ENCODE results near the gene CHST11. TPM values are rescaled to one million over a fixed set of nuclear protein-coding genes. Genes with fewer than 3 reads are reported as not detected.

The CHST11 gene
- total and polyA plus RNA-seq, 9 of the 15 experiments (the other 6 are each of a cell fraction or from before 2014, with no cell fraction given) = 2.3 to 38.7 (median 15.0) TPM

- CTCF ChIA-PET (ENCODE audit: low intra/inter-chr PET ratio) = no interaction called here
- FAIRE-seq = no peak
- no peak for TF ChIP-seq MGA (IDR thresholded peaks at IDR 0.05)
- TF ChIP-seq BRF2 (IDR thresholded peaks at IDR 0.05; ENCODE audit: borderline replicate concordance, insufficient read depth, insufficient read length) = no peak
- peak in 1 of 2 experiments; percentile 68; a peak in 2 of 4 replicates for TF ChIP-seq KDM1A (IDR thresholded peaks at IDR 0.05)
- peak; percentile 67 for TF ChIP-seq CREM (IDR thresholded peaks at IDR 0.05; ENCODE audit: low read depth)
- no peak for TF ChIP-seq POLR2G (IDR thresholded peaks at IDR 0.05; ENCODE audit: low read depth, low read length)
- no peak for TF ChIP-seq ZNF239 (CRISPR knock-in tag; IDR thresholded peaks at IDR 0.05)
- TF ChIP-seq HIVEP1 (CRISPR knock-in tag; IDR thresholded peaks at IDR 0.05) = no peak
These were observed 266.1 kb downstream of the CHST11 start for GRCh38 chr12:104722601-104723534.

More at GRCh38 chr12:104722601-104723534, 266.1 kb downstream of the CHST11 start:
- DNase-seq (ENCODE audit: extremely low read depth in 1 of 4, low spot score in 3 of 4) (peak in 2 of 4 experiments; percentile 23 to 35), ATAC-seq (peak; percentile 31)
- 62% methylated on average over 15 of the region's 21 CpGs for WGBS (ENCODE audit: insufficient coverage, low coverage, missing lambda C conversion rate)
- peak overlapping the region; percentile 31; the same call in 1 of the 3 replicates for H3K27ac ChIP-seq (ENCODE audit: extremely low read depth, low read depth, low read length)
- H2AFZ ChIP-seq (ENCODE audit: low read depth, low read length) = peak overlapping the region; percentile 46
- no TSS peak for BruUV-seq (replicated peaks)
- no peaks in the 10 kb centered on the region for H3K9me1 ChIP-seq (ENCODE audit: control insufficient read depth, insufficient read depth, low read length)
- no peaks in the 10 kb centered on the region for H3K27me3 ChIP-seq (ENCODE audit: control insufficient read depth in 2 of 2, insufficient read depth in 2 of 2, low read length in 2 of 2)
- H3K79me2 ChIP-seq (ENCODE audit: control insufficient read depth, insufficient read depth, low read length) = peaks cover 33% of the 10 kb centered on the region; the same call in 2 of the 3 replicates
- peaks cover 18% of the 10 kb centered on the region; the same call in 1 of the 3 replicates for H3K36me3 ChIP-seq (ENCODE audit: control insufficient read depth, insufficient read depth, low read length)
- no peaks in the 10 kb centered on the region for H4K20me1 ChIP-seq (replicated peaks; ENCODE audit: control insufficient read depth, insufficient read depth, low read length)
- intact Hi-C loops (cut with micrococcal nuclease) = no loop called here
- no peaks in the 10 kb centered on the region for H3K9me3 ChIP-seq (replicated peaks; ENCODE audit: control insufficient read depth, insufficient read depth, low read depth, low read length)
- no peak overlapping the region for H3K4me3 ChIP-seq
- H3K4me1 ChIP-seq (replicated peaks in 1 of 2; ENCODE audit: control insufficient read depth in 2 of 2, insufficient read depth in 2 of 2, low read length in 2 of 2) = peaks cover 26 to 47% of the 10 kb centered on the region in 2 experiments
- peak overlapping the region in 1 of 2 experiments; percentile 44; a peak in 2 of 4 replicates for H3K9ac ChIP-seq (ENCODE audit: insufficient read depth in 1 of 2, low read depth in 2 of 2, low read length in 2 of 2)
- in situ Hi-C loops (cut with MboI) = no loop called here
- H3K4me2 ChIP-seq (ENCODE audit: insufficient read depth, low read length) = peak overlapping the region; percentile 18
- POLR2A ChIA-PET = no interaction called here
